ENCODE results near the gene PON1.

Gene PON1

GRCh38 chr7:95316588-95316987, 7.7 kb downstream of the PON1 start:
- no peak for DNase-seq

GRCh38 chr7:95312561-95312960, 11.8 kb downstream of the PON1 start:
- DNase-seq: no peak

- DNase-seq: no peak
Observed at GRCh38 chr7:95311389-95311788, 12.9 kb downstream of the PON1 start.

GRCh38 chr7:95309951-95310350, 14.4 kb downstream of the PON1 start:
- no peak for DNase-seq

GRCh38 chr7:95304990-95305389, 19.3 kb downstream of the PON1 start:
- DNase-seq: no peak

- DNase-seq: no peak
Observed at GRCh38 chr7:95303013-95303905, 21.1 kb downstream of the PON1 start.

DNA sequence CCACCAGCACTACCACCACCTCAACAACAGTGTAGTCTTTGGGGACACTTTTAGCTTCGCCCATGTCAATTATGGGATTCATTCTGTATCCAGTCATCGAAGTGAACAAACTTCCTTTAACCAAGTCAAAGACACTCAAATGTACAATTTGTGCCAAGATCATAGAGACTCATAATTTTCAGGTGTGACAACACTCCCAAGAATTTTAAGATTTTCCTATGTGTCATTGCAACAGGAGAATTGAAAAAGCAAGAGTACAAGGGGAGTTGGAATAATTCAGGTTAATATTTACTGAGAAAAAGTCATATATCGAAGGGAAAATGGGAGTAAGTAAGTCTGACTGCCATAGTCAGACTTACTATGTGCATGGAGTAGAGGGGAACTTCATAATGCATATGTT, 26.2 kb downstream of the PON1 start:
- no peak for DNase-seq

DNA sequence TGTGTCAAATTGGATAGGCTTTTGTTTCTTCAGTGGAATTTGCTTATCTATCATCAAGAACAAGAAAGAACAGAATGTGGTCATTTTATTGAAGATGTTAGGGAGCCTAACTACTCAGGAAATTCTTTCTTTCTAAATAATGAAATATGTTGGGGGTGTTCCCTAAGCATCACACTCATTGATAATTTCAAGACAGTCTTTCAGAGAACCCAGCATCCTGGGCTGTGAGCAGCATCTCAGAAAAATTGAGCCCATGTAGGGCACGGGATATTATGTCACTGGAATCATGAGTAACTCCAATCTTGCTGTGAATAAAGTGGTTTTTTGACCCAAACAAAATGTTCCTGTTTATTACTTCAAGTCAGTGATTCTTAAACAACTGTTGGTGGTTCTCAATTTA, 27.3 kb downstream of the PON1 start:
- no peak for DNase-seq

- DNase-seq: no peak
Observed at GRCh38 chr7:95296456-95296855, 27.9 kb downstream of the PON1 start.

- DNase-seq: no peak
Observed at GRCh38 chr7:95295397-95295796, 28.9 kb downstream of the PON1 start.

DNA sequence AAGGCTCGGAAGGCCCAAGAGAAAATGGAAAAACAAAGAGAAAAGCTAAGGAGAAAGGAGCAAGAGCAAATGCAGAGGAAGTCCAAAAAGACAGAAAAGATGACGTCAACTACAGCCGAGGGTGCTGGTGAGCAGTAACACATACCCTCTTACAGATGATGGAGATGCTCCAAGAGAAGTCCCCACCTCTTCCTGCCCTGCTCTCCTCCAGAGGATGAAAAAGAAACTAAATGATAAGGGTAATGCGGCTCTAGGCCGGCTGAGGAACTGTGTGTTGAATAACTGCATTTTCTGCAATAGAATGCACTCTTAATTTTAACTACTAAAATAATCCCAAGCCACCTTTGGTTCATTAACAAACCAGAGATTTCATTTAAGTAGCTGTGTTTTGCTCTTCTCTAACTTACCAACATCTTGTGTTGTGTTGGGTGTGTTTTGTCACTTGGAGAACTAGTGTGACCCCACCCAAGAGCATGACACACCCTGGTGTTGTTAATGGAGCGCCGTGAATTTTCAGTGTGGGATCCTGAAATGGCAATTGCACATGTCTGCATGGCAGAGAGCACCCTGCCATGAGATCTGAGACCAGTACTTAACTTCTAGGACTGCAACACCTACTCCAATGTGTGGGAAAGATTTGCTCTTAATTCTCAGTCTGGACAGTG, 34.0 kb downstream of the PON1 start:
- no peak for DNase-seq

GRCh38 chr7:95286096-95286495, 38.2 kb downstream of the PON1 start:
- DNase-seq: no peak

DNA sequence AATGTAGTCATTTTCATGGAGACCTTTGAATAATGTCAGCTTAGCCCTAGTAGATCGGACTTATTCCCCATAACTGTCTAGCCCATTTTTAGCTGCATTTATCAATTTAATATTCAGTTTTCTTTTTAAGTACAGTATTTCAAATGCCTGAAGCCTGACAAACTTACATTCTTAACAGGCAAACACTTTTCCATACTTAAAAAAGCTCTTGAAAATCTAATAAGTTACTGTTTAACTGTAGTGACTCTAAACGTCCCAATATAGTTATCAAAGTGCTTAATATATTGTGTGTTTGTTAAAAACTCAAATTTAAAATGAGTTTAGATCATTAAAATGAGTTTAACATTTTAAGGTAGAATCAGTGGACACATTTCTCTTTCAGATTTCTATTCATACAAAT, 44.9 kb downstream of the PON1 start:
- DNase-seq: no peak

DNA sequence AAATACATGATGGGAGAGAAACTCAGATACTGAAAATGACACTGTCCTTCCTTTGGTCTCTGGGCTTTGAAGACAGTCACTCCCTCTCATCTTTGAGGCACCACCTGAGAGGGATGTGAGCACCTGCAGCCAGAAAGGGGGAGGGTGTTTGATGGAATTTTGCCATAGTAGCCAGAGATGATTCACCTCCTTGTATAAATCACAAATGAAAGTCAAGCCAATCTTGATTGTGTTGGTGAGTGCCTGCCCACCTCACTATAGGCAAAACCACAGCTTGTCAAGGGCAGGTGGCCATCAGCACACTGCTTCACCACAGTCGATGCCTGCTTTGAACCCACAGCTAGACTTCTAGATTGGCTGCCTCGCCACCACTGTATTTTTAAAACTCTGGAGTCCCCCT, 48.2 kb downstream of the PON1 start:
- DNase-seq: no peak

- no peak for DNase-seq
Observed at GRCh38 chr7:95269640-95270039, 54.7 kb downstream of the PON1 start.

DNA sequence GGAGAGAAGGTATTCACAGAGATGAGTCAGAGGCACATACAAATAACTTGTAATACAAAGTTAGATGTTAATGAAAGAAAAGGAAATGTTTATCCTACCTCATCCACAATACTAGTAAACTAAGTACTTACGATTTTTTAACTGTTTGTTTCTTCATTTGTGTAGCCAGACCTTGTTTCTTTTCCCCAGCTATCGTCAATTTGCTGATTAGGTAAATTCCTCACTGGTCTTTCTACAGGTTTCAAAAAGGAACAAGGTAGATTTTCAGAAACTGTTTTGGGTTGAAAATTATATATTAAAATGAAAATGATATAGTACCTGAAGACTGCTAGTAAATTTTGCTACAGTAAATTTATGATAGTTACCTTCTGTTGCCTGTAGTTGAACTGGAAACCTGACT, 56.6 kb downstream of the PON1 start:
- no peak for DNase-seq

- no peak for DNase-seq
Observed at GRCh38 chr7:95265634-95266033, 58.7 kb downstream of the PON1 start.

DNA sequence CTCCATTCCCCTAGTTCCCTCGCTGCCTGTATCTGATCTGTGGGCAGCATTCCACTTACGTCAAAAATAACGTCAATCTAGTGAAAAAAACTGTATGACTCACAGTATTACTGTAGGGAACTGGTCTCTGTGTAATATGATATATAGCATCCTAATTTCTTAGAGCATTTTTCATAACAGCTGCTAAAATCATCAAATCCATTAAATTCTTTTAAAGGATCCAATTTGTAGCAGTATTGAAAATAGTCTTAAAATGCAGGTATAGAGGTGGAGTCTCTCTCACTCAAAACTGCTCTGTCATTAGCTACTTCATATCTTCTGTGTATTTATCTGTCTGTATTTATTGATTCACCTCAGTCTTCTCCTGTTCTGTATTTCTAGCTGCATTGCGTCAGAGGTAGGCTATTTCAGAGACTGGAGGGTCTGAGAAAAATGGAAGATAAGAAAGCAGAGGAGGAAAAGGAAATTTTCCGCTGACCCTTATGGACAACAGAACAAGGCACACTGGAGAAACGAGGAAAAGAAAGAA, 59.9 kb downstream of the PON1 start:
- DNase-seq: no peak

GRCh38 chr7:95263785-95264362, 60.5 kb downstream of the PON1 start:
- no peak for DNase-seq

DNA sequence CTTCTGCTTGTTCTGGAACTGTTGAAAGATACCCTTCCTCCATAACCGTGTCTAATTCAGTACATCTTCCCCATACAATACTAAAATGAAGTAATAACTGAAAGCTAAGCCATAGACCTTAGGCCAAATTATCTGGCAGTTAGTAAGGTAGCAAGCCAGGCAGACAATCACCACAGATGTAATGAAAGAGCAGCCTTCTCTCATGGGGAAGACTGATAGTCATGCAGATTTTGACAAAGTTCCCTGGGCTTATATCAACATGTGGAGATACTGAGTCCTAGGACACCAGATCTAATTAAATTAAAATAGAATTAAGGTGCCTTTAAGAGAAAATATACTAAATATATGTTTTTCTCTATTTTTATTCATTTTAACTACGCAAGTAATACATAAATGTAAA, 61.5 kb downstream of the PON1 start:
- DNase-seq: no peak

DNA sequence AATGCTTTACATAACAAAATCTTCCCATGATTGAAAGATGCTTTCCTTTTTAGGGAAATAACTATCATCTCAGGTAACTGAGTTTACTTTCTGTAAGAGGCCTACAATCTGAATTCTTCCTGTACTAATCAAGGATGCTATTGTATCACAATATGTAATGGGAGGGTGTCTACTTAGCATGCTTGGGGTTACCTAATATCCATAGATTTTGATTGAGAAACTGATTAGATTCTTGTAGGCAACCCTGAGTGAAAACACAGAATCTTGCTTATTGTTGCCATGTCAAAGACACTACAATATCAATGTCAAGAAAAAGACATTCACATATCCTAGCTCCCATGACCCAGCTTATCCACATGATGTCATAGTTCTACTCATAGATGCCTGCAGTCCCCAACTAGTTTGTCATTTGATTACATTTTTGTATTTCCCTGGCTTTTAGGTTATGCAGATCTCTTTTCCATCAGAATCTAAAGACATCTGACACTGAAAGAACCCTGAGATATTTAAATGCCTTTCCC, 62.4 kb downstream of the PON1 start:
- no peak for DNase-seq

DNA sequence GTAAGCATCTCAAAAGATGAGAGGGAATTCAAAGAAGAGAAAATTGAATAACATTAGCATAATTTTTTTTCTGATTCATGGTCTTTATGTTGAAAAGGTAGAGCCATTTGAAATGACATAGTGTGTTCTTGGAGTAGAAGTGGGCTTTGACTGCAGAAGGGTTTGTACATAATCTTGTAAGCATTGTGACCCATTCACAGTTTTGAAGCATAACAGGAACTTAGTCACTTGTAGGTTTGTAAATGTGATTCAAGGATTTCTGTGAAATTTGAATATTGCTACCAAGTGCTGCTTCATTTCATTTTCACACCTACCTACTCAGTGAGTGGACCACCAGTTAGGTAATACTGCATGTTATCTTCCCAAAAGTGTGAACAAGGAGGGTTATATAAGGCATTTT, 68.6 kb downstream of the PON1 start:
- DNase-seq: no peak

GRCh38 chr7:95253986-95254385, 70.3 kb downstream of the PON1 start:
- DNase-seq: no peak

GRCh38 chr7:95251966-95252365, 72.4 kb downstream of the PON1 start:
- no peak for DNase-seq
